Adrenal gland (tissue), 5 donors: ENCODE measurements around the gene BCAT1.
"Not testable (repeated sequence)": the region's sequence is repeated elsewhere in the genome, so short reads cannot be mapped to it uniquely, and the experiment has no call there.

Source experiments
- CTCF ChIP-seq, 6 experiments: fragments of 450-650 bp in 4 of 6; fragments of 200-600 bp in 2 of 6; sonication (generic) in 1 of 6; IDR thresholded peaks; 1 replicate in 5 of 6; 2 replicates in 1 of 6; pipeline versions ENCODE4 v1.5.1 to v1.8.0; 2016 to 2021; ENCODE audit warnings: antibody characterized with exemption in 6 of 6, mild to moderate bottlenecking in 2 of 6, moderate library complexity in 1 of 6
- POLR2A ChIP-seq, 2 donors: fragments of 450-650 bp; IDR thresholded peaks; one replicate each; pipeline ENCODE4 v1.6.1; 2017; ENCODE audit warnings: antibody characterized with exemption in 2 of 2, mild to moderate bottlenecking in 2 of 2, moderate library complexity in 1 of 2
- donor health status: DM: no; HTN: no; CAD: no.

GRCh38 chr12:24851883-24852282 lies 97.0 kb downstream of the BCAT1 start:
- not testable (repeated sequence) for TF ChIP-seq CTCF, POLR2A (IDR thresholded peaks at IDR 0.05)
